HG03378 (cell line): Measurements from ENCODE around the gene PEX7.
"Not testable (repeated sequence)": the region's sequence is repeated elsewhere in the genome, so short reads cannot be mapped to it uniquely, and the experiment has no call there.

ENCODE experiments used
- ATAC-seq: cut with Tn5 transposase; IDR thresholded peaks from one replicate; pipeline ENCODE4 v1.9.1; 2021; ENCODE audit warnings: mild to moderate bottlenecking, moderate library complexity; ENCODE audit not compliant: unreplicated experiment

PEX7 gene

DNA sequence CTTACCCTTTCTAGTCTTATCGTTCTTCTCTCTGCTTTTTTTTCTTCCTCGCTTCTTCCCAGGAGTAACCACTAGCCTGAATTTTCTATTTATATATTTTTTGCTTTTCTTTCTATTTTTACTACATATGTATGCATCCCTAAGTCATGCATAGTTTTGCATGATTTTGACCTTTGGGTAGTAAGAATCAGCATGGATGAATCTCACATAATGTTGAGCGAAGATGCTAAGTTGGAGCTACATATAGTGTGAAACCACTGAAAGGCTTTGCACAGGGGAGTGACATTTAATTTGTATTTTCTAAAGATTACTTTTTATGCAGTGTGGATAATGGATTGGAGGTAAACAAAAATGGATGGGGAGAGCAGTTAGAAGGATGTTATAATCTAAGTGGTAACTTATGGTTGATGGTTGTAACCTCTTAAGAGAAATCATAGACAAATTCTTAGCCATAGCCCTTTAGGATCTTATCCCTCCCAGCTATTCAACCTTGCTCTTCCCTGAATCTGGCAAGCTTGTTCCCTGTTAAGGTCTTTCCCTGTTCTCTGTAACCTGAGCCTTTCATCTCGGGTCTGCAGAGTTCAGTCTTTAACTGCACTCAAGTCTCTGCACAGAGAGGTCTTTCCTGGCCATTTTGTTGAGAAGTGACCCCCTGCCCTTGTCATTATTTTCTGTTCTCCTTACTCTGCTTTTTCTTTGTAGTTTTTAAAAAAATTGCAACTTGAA is 18.0 kb downstream of the PEX7 start:
- ATAC-seq = no peak

DNA sequence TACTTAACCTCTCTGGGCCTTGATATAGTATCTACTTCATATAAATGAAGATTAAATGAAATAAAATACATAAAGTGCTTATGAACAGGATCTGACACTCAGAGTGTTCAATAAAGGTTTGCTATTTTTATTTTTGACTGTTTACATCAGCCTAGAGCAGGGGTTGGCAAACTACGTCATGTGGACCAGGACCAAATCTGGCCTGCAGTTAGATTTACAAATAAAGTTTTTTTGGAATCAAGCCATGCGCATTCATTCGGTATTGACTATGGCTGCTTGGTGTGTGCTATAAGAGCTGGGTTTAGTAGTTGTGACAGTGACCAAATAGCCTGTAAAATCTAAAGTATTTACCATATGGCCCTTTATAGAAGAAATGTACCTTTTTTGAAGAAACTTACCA is 20.8 kb downstream of the PEX7 start:
- ATAC-seq = no peak

DNA sequence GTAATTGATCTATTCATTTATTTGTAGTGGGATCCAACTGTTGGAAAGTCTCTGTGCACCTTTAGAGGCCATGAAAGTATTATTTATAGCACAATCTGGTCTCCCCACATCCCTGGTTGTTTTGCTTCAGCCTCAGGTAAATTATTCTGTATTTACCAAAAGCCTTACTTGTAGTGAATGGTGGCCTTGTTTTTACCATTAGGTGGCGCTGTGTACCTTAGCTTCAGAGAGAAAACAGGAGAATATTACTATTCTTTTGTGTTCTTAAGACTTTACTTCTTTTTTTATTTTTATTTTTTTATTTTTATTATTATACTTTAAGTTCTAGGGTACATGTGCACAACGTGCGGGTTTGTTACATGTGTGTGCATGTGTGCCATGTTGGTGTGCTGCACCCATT is 23.7 kb downstream of the PEX7 start:
- no peak for ATAC-seq

DNA sequence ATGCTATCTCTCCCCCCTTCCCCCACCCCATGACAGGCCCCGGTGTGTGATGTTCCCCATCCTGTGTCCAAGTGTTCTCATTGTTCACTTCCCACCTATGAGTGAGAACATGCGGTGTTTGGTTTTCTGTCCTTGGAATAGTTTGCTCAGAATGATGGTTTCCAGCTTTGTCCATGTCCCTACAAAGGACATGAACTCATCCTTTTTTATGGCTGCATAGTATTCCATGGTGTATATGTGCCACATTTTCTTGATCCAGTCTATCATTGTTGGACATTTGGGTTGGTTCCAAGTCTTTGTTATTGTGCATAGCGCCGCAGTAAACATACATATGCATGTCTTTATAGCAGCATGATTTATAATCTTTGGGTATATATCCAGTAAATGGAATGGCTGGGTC is 24.1 kb downstream of the PEX7 start:
- not testable (repeated sequence) for ATAC-seq

DNA sequence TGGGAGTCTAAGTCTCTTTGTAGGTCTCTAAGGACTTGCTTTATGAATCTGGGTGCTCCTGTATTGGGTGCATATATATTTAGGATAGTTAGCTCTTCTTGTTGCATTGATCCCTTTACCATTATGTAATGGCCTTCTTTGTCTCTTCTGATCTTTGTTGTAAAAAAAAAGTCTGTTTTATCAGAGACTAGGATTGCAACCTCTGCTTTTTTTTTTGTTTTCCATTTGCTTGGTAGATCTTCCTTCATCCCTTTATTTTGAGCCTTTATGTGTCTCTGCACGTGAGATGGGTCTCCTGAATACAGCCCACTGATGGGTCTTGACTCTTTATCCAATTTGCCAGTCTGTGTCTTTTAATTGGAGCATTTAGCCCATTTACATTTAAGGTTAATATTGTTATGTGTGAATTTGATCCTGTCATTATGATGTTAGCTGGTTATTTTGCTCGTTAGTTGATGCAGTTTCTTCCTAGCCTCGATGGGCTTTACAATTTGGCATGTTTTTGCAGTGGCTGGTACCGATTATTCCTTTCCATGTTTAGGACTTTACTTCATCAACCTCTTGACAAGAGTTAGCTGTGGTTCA is 27.7 kb downstream of the PEX7 start:
- not testable (repeated sequence) for ATAC-seq

DNA sequence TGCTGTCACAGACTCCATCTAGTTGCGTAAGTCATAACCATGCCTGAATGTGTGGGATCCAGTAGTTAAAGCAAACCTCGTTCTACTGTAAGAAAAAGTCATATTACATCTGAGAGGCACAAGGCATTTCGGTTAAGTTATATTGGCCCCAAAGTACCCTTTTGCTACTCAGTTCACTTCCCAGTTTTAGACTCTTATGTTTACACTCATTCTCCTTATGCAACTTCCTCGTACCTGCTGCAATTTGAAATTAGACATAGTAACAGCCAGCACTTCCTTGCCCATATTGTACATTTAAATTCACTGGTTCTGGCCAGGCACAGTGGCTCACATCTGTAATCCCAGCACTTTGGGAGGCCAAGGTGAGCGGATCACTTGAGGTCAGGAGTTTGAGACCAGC is 37.0 kb downstream of the PEX7 start:
- no peak for ATAC-seq

DNA sequence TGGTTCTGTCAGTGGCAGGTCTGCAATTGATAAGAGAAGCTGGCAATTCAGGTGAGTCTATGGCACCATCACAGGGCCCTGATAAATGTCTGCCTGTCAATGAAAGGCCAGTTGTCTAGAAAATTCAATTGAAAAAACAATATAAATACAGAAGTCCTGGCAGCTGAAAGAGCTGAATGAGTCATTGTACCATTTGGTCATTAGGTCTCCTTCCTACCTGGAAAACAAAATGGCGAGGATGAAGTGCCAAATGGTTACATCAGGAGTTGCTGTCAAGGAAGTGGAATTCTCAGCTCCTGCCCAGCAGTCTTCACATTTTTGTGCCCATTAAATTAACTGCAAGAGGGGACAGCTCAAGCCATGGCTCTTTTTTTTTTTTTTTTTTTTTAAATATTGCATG is 37.7 kb downstream of the PEX7 start:
- no peak for ATAC-seq

DNA sequence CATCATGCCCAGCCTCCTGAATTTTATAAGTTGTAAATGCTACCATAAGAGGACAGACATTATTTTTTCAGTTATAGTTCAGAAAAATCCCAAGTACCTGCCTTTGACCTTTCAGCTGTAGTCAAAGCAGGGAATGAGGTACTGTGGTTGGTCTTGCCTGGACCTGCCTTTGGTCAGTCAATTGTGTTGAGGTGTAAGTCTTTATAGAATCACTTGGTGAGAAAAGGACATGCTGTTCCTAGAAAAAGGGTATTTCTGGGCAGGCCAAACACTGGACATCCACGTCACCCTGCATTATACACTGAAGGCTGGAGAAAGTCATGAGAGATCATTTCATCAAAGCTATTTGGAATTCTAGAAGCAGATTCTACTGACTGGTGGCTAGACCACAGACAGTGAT is 40.3 kb downstream of the PEX7 start:
- ATAC-seq = no peak

DNA sequence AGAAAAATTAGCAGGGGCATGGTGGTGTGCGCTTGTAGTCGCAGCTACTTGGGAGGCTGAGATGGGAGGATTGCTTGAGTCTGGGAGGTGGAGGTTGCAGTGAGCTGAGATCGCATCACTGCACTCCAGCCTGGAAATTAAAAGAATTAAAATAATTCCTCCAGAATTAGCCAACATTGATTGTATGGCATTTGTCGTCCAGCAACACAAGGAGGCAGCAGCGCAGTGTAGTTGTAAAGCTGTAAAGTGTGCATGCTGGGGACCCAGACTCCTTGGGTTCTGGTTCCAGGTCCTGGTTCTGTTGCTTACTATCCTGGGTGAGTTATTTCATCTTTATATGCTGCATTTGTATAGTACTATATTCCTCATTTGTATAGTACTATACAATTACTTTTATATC is 41.4 kb downstream of the PEX7 start:
- ATAC-seq = no peak

DNA sequence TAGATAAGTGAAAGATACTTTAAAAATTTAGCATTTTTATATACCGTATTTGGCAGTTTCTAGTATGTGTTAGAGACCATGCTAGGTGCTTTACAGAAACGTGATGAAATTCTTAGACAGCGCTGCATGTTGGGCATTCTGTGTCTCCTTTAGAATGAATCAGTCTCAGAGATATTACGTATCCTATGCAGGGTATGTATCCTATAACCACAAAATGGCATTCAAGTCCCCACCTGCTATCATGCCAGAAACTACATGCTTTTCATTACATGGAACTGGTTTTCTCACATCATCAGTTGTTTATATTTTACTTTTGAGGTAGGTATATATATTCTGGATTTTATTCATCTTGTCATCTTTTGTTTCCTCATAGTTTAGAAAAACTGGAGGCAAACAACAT is 42.3 kb downstream of the PEX7 start:
- no peak for ATAC-seq

DNA sequence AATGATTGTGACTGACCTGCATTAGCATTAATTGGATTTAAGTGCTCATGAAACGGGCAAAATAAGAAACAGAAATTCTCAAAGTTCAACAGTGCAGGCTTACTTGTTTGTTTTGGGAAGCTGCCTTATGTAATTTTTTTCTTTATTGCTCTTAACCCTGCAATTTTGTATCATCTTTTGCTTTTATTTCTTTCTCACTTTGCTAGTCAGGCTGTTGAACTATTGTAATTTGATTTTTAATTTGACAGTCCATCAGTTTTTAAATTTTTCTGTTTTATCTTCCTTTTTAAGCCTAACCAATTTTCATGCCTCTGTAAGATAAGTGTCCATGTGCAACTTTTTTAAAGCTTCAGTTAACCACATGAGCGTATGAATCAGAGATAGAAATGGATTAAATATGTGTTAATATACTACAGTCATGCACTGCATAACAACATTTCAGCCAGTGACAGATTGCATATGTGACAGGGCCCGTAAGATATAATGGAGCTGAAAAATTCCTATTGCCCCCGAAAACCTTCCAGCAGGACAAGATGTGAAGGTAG is 44.6 kb downstream of the PEX7 start:
- no peak for ATAC-seq

DNA sequence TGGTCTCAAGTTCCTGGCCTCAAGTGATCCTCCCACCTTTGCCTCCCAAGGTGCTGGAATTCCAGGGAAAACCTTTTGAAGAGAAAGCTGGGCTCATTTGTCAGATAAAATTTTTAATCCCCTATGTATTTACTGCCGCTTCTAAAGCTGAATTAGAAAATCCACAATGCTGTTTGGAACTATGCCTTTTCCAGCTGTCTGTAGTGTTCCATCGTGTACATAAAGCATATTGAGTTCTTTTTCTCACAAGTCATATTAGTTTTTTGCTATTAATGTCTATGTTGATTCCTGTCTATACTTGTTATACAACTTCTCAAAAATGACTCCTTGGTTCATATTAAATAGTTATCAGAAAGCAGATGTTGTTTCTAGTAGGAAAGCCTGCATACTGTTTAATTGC is 47.1 kb downstream of the PEX7 start:
- no peak for ATAC-seq

DNA sequence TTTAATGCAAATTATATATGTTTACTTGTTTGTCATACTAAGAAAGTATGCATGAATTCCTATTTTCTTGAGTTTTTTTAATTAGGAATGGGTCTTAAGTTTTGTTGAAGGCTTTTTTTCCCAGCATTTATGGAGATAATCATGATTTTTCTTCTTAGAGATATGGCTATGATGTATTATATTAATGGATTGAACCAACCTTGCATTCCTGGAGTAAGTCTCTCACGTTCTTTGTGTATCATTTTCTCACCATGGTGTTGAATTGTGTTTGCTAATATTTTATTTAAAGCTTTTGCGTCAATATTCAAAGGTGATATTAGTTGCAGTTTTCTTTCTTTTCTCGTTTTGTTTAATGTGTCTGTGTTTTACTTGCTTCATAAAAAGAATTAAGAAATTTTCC is 51.4 kb downstream of the PEX7 start:
- ATAC-seq = no peak

DNA sequence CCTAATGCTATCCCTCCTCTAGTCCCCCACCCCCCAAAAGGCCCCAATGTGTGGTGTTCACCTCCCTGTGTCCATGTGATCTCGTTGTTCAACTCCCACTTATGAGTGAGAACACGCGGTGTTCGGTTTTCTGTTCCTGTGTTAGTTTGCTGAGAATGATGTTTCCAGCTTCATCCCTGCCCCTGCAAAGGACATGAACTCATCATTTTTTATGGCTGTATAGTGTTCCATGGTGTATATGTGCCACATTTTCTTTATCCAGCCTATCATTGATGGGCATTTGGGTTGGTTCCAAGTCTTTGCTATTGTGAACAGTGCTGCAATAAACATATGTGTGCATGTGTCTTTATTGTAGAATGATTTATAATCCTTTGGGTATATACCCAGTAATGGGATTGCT is 54.1 kb downstream of the PEX7 start:
- not testable (repeated sequence) for ATAC-seq

DNA sequence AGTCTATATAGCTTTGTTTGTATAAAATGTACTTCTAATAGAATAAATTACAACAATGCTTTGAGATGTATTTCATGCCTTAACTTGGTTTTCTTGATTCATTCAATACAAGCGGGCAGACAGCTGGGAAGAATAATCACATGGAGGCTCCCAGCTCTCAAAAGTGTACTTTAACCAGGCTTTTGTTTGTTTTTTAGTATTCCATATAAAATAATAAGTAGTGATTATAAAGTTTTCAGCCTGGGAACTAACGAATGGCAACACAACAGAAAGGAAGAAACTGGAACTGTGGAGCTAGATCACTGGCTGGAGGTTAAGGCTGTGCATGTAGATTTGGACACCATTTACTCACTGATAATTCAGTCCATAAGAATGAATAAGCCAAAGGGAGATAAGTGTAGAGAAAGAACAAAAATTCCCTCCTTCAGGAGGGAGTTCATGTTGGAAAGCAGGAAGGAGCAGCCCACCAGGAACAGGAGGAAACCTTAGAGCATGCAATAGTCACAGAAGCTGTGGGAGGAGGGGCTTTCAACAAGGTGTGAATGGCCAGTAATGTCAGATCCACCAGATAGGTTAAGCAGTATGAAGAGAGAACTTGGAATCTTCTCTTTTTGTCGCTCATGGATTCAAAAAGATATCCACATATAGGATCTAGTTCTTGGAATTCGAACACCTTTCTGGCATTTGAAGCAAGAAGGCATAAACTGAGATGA is 58.5 kb downstream of the PEX7 start:
- no peak for ATAC-seq

DNA sequence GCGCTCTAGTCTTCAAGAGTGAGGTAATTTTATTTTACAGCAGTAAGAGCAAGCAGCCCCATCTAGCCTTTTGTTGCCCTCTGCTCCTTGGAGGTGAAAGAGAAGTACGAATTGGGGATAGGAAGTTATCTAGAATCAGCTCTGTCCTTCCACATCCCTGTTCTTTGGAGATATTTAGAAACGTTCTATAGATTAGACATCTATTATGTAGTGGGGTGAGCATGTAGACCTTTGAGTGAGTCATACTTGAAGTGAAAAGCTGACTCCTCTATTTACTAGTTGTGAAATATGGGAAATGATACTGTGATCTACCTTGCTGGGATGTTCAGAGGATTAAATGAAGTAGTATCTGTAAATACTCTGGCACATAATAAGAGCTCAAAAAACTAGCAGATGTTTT is 63.7 kb downstream of the PEX7 start:
- ATAC-seq = no peak

DNA sequence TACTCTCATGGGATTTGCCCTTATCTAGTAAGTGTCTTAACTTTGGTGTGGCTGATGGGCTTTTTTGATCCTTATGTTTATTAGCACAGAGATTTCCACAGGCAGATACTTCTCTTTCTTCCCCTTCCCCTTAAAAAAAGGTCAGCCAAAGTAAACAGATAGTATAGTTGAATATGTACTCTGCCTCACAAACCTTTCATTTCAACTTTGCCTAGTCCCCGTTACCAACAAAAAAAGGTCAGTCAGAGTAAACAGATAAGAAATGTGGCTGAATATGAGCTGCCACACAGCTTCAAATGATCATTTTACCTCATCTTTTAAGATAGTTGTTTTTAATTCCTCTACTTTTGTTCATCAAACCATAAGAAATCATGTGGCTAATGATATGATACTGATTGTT is 65.6 kb downstream of the PEX7 start:
- ATAC-seq = no peak

DNA sequence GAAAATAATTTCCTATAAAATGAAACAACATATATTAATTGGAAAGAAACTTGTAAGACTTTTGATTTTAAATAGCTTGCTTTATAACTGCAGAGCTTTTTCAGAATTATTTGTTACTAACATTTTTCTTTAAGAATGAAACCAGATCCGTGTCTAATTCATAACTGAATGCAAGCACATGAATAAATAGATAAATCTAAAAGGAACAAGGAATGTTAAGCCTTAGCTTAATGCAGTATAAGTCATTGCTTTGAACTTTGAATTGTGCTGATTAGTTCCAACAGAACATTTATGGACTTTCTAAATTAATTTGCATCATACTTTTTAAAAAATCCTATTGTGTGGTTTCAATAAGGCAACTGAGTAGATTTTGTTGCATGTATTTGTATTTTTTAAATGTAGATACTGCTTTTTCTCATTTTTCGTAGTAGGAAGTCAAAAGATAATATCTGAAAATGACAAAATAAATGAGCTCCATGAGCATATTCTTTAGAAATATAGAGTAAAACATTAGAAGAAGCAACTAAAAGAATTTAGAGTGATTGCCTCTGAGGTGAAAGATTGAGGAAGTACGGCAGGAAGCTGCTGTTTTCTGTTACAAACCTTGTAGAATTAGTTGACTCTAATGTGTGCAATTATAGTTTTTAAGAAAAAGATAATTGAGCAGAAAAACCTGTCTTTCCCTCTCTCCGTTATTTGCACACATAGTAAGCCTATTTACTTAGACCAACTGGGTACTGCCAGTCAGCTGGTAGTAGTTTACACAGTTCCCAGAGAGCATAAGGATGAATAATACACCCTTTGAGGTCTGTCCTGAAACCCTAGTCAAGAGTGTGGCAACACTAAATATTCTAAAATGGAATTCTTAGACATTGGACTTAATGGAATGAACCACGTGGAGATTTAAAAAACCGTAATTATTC is 67.1 kb downstream of the PEX7 start:
- no peak for ATAC-seq

DNA sequence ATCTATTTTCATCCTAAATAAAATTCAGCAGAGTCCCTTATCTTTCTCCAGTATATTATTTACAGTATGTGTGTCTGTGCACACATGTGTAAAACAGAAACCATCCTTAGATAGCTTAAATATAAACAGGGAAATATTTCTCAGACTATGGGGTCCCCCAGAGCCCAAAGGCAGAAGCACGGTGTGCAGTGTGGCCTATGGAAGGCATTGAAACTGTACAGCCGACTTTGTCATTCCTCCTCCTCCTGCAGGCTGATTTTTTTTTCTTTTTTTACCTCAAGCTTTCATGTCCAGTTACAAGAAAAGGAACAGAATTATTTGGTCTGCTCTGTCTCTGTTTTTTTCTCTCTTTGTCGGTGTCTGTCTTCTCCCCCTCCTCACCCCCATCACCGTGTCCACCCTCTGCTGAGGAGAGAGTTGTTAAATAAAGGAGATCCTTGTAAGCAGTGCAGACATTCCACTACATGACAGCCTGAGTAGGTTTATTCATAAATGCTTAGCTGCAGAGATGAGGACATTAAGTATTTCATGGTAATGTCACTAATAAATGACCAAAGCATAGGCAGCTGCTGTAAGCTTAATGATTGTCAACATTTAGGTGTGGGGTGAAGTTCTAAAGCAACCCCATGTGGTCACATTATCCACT is 67.9 kb downstream of the PEX7 start:
- no peak for ATAC-seq

DNA sequence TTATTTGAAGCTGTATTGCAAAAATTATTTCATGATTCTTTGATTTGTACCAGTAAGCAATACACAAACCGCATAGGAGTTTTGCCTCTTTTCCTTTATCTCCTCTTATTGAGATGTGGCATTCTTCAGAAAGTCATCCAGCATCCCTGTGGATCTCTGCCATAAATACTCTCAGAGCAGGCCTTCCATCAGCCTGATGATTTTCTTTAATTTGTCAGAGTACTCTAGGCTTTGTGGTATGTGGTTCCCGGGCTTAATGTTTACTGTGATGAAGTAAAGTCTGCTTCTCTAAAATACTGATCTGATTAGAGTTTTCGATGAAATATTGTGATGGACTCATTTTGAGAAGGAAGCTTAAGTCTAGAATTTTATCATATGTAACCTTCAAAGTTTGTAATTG is 68.6 kb downstream of the PEX7 start:
- ATAC-seq = no peak

DNA sequence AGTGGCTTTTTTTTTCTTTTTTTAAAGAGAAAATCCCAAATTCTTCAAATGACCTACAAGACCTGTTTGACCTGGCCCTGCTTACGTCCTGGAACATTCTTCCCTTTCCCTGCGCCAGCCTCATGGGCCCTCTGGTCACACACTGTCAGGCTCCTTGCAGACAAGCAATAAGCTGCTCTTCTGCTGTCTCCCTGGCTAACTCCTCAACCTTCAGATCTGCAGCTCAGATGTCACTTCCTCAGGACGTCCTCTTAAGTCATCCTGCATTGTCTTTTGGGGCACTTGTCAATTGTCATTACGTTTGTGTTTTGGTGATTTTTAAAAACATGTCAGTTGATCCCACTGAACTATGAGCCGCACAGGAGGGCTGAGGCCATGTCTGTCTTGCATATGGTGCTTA is 70.8 kb downstream of the PEX7 start:
- no peak for ATAC-seq
